ENCODE measurements around the gene NELFE. TPM values are rescaled to one million over a fixed set of nuclear protein-coding genes. Genes with fewer than 3 reads are reported as not detected.
"Not testable (repeated sequence)": the region's sequence is repeated elsewhere in the genome, so short reads cannot be mapped to it uniquely, and the experiment has no call there.

The NELFE gene
- total RNA-seq, 2 donors from 2014 or later: 90.3 to 132 TPM

DNA sequence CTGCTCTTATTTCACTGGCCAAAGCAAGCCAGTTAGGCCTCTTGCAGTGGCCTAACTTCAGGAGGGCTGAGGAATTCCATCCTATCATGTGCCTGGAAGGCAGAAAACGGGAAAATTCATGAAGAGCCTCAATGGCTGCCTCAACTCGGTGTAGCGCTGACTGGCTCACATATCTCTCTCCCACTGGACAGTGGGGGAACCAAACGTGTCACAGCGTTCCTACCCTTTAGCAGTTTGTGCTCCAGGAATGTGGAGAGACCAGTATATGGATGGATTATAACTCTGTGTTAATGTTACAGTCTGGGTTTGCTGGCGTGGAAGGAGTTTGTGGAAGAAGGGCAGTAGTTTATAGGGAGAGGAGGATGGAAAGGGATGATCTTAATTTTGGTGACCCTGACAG is 43.0 kb downstream of the NELFE start:
- no peak overlapping the region for H3K4me3 Mint-ChIP-seq
- H3K27me3 Mint-ChIP-seq (ENCODE audit: insufficient read depth): peaks cover 7% of the 10 kb centered on the region
- no peaks in the 10 kb centered on the region for H3K9me3 Mint-ChIP-seq

DNA sequence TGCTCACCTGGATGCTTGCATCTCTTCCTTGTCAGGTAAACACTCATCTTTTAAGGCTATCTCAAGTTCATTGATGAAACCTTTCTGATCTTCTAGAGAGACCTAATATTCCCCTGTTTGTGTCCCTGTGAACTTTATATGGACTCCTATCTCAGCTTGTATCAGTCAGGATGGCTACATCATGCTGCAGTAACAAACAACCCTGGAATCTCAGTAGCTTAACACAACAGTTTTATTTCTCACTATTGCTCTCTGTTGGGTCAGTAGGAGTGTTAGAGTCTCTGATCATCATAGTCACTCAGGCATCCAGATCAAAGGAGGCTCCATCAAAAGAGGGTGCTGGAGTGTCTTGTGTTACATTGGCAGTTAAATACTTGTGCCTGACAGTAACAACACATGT is 43.4 kb downstream of the NELFE start:
- Histone ChIP-seq H3K27ac (ENCODE audit: low read depth, low read length) (no peak overlapping the region), H3K27me3 (ENCODE audit: control insufficient read depth, insufficient read depth, low read length, poor library complexity, severe bottlenecking) (no peaks in the 10 kb centered on the region), H3K36me3 (ENCODE audit: control insufficient read depth, insufficient read depth, low read length) (no peaks in the 10 kb centered on the region), H3K9me3 (ENCODE audit: control insufficient read depth, low read length) (no peaks in the 10 kb centered on the region), H3K4me1 (ENCODE audit: control insufficient read depth, insufficient read depth, low read length) (no peaks in the 10 kb centered on the region), H3K4me3 (ENCODE audit: low read length) (no peak overlapping the region), H3K9ac (ENCODE audit: extremely low read depth, low read length, poor library complexity, severe bottlenecking) (no peak overlapping the region)
- Mint-ChIP-seq H3K9me3 (no peaks in the 10 kb centered on the region), H3K27me3 (ENCODE audit: insufficient read depth) (peaks cover 7% of the 10 kb centered on the region), H3K4me3 (no peak overlapping the region), H3K4me1 (no peaks in the 10 kb centered on the region), H3K27ac (no peak overlapping the region), H3K36me3 (ENCODE audit: low read depth) (no peaks in the 10 kb centered on the region)
- TF ChIP-seq, protein P1, sequence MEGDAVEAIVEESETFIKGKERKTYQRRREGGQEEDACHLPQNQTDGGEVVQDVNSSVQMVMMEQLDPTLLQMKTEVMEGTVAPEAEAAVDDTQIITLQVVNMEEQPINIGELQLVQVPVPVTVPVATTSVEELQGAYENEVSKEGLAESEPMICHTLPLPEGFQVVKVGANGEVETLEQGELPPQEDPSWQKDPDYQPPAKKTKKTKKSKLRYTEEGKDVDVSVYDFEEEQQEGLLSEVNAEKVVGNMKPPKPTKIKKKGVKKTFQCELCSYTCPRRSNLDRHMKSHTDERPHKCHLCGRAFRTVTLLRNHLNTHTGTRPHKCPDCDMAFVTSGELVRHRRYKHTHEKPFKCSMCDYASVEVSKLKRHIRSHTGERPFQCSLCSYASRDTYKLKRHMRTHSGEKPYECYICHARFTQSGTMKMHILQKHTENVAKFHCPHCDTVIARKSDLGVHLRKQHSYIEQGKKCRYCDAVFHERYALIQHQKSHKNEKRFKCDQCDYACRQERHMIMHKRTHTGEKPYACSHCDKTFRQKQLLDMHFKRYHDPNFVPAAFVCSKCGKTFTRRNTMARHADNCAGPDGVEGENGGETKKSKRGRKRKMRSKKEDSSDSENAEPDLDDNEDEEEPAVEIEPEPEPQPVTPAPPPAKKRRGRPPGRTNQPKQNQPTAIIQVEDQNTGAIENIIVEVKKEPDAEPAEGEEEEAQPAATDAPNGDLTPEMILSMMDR (conservative IDR thresholded peaks at IDR 0.05): peak; percentile 19
- DNase-seq: no peak

More for the DNA sequence above, 43.0 kb downstream of the NELFE start:
- Histone ChIP-seq H3K27ac (ENCODE audit: low read depth, low read length) (no peak overlapping the region), H3K27me3 (ENCODE audit: control insufficient read depth, insufficient read depth, low read length, poor library complexity, severe bottlenecking) (no peaks in the 10 kb centered on the region), H3K36me3 (ENCODE audit: control insufficient read depth, insufficient read depth, low read length) (no peaks in the 10 kb centered on the region), H3K4me3 (ENCODE audit: low read length) (no peak overlapping the region), H3K9ac (ENCODE audit: extremely low read depth, low read length, poor library complexity, severe bottlenecking) (no peak overlapping the region), H3K9me3 (ENCODE audit: control insufficient read depth, low read length) (no peaks in the 10 kb centered on the region), H3K4me1 (ENCODE audit: control insufficient read depth, insufficient read depth, low read length) (no peaks in the 10 kb centered on the region)
- no peak for DNase-seq
- Mint-ChIP-seq H3K27ac (no peak overlapping the region), H3K36me3 (ENCODE audit: low read depth) (no peaks in the 10 kb centered on the region), H3K4me1 (no peaks in the 10 kb centered on the region)
- 90% methylated on average over 6 of the region's 6 CpGs for WGBS, 2 experiments (ENCODE audit: insufficient coverage in 1 of 2, insufficient read length in 1 of 2)
- TF ChIP-seq, protein P1 (conservative IDR thresholded peaks at IDR 0.05): no peak

DNA sequence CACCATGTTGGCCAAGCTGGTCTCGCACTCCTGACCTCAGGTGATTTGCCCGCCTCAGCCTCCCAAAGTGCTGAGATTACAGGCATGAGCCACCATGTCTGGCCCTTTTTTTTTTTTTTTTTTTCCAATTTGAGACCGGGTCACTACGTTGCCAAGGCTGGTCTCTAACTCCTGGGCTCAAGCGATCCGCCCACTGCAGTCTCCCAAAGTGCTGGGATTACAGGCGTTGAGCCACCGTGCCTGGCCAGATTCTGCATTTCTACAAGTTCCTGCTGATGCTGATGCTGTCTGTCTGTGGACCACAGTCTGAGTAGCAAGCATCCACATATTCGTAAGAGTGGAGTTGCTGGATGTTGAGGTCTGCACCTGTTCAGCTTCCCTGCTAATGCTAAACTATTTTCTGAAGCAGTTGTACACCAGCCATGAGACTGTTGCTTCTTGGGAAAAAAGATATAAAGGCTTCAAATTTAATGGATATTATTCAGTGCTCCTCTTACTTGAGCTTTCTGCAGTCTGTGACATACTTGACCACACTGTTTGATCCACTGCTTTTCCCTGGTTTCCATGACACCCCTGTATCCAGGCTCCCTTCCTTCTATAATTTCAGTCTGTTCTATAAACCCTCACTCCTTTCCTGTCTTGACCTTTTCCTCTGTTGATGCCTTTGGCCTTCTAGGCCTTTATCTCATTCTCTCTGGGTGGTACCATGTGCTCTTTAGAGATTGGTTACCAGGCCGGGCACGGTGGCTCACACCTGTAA is 46.8 kb downstream of the NELFE start:
- H3K27me3 ChIP-seq (ENCODE audit: control insufficient read depth, insufficient read depth, low read length, poor library complexity, severe bottlenecking): no peaks in the 10 kb centered on the region
- Mint-ChIP-seq H3K9me3 (no peaks in the 10 kb centered on the region), H3K27me3 (ENCODE audit: insufficient read depth) (peaks cover 10% of the 10 kb centered on the region), H3K27ac (no peak overlapping the region), H3K4me1 (no peaks in the 10 kb centered on the region), H3K36me3 (ENCODE audit: low read depth) (no peaks in the 10 kb centered on the region), H3K4me3 (no peak overlapping the region)
- TF ChIP-seq, protein P1 (conservative IDR thresholded peaks at IDR 0.05): no peak
- no peak overlapping the region for H3K9ac ChIP-seq (ENCODE audit: extremely low read depth, low read length, poor library complexity, severe bottlenecking)
- H3K4me3 ChIP-seq (ENCODE audit: low read length): no peak overlapping the region
- H3K4me1 ChIP-seq (ENCODE audit: control insufficient read depth, insufficient read depth, low read length): no peaks in the 10 kb centered on the region
- no peaks in the 10 kb centered on the region for H3K9me3 ChIP-seq (ENCODE audit: control insufficient read depth, low read length)
- no peak overlapping the region for H3K27ac ChIP-seq (ENCODE audit: low read depth, low read length)
- no peaks in the 10 kb centered on the region for H3K36me3 ChIP-seq (ENCODE audit: control insufficient read depth, insufficient read depth, low read length)
- DNase-seq: no peak
- 76 to 78% methylated on average over 10 to 11 of the region's 11 CpGs for WGBS, 2 experiments (ENCODE audit: insufficient coverage in 1 of 2, insufficient read length in 1 of 2)

DNA sequence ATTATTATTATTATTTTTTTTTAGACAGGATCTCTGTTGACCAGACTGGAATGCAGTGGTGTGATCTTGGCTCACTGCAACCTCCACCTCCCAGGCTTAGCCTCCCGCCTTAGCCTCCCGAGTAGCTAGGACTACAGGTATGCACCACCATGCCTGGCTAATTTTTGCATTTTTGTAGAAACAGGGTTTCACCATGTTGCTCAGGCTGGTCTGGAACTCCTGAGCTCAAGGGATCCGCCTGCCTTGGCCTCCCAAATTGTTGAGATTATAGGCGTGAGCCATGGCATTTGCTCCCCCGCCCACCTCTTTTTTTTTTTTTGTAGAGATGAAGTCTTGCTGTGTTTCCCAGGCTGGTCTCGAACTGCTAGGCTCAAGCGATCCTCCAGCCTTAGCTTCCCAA is 49.5 kb downstream of the NELFE start:
- WGBS, 2 experiments (ENCODE audit: insufficient coverage in 1 of 2, insufficient read length in 1 of 2): 86 to 89% methylated on average over 6 to 7 of the region's 7 CpGs

More for the DNA sequence above, 49.5 kb downstream of the NELFE start:
- not testable (repeated sequence) for H3K9ac ChIP-seq (ENCODE audit: extremely low read depth, low read length, poor library complexity, severe bottlenecking); H3K9me3 Mint-ChIP-seq; H3K4me1 Mint-ChIP-seq; H3K27me3 ChIP-seq (ENCODE audit: control insufficient read depth, insufficient read depth, low read length, poor library complexity, severe bottlenecking); H3K27ac Mint-ChIP-seq; H3K27ac ChIP-seq (ENCODE audit: low read depth, low read length); H3K4me1 ChIP-seq (ENCODE audit: control insufficient read depth, insufficient read depth, low read length); H3K9me3 ChIP-seq (ENCODE audit: control insufficient read depth, low read length); H3K4me3 ChIP-seq (ENCODE audit: low read length); DNase-seq; H3K36me3 Mint-ChIP-seq (ENCODE audit: low read depth); H3K36me3 ChIP-seq (ENCODE audit: control insufficient read depth, insufficient read depth, low read length); H3K4me3 Mint-ChIP-seq; H3K27me3 Mint-ChIP-seq (ENCODE audit: insufficient read depth)
